SK-N-SH (cell line): ENCODE results near the gene PHTF1. TPM values are rescaled to one million over a fixed set of nuclear protein-coding genes. Genes with fewer than 3 reads are reported as not detected.

ENCODE experiments used
- CTCF ChIA-PET: fragments of 300-600, 350-600 bp; formaldehyde crosslinking; extraction: SDS; loops from one replicate; lab custom pipeline; 2021; lab: Yijun Ruan, JAX
- POLR2A ChIA-PET: fragments of 350-600 bp; sonication (Branson Sonifier 250); formaldehyde crosslinking; extraction: SDS; loops from one replicate; lab custom pipeline; 2020; ENCODE audit warnings: antibody characterized with exemption, inconsistent platforms; lab: Yijun Ruan, JAX
- DNase-seq: peaks from one replicate; pipeline ENCODE4 v3.0.0; 2012
- H2AFZ ChIP-seq: fragments of 200-600 bp; sonication (generic); 2 replicates; pipeline ENCODE4 v1.8.1; 2016; ENCODE audit warnings: antibody characterized with exemption, mild to moderate bottlenecking, low read depth
- H3F3A ChIP-seq: fragments of 200-600 bp; sonication (generic); replicated peaks from 2 replicates; pipeline ENCODE3; 2016; ENCODE audit warnings: antibody characterized with exemption, mild to moderate bottlenecking; ENCODE audit not compliant: insufficient read depth
- H3K27ac ChIP-seq, 2 experiments: fragments of 200-500 bp in 1 of 2; fragments of 200-600 bp in 1 of 2; sonication (Bioruptor generic) in 1 of 2; sonication (generic), shearing (Covaris generic) in 1 of 2; 2 replicates each; pipeline versions ENCODE4 v1.5.1 to v1.6.1; 2014 to 2016; ENCODE audit warnings: low read depth in 2 of 2, inconsistent platforms in 1 of 2, low read length in 1 of 2, mild to moderate bottlenecking in 1 of 2, mixed read lengths in 1 of 2
- H3K27me3 ChIP-seq: fragments of 200-600 bp; sonication (generic), shearing (Covaris generic); 2 replicates; pipeline ENCODE4 v1.6.1; 2016; ENCODE audit warnings: mixed run types; ENCODE audit not compliant: insufficient read depth
- H3K36me3 ChIP-seq, 2 experiments: fragments of 200-500 bp in 1 of 2; fragments of 200-600 bp in 1 of 2; sonication (Bioruptor generic) in 1 of 2; sonication (generic) in 1 of 2; replicated peaks in 1 of 2; 2 replicates each; pipeline versions ENCODE3 to v1.5.1; 2014 to 2016; ENCODE audit warnings: low read length in 1 of 2, mild to moderate bottlenecking in 1 of 2; ENCODE audit not compliant: insufficient read depth in 2 of 2, control insufficient read depth in 1 of 2
- H3K4me1 ChIP-seq, 2 experiments: fragments of 200-500 bp in 1 of 2; fragments of 200-600 bp in 1 of 2; sonication (Bioruptor generic) in 1 of 2; sonication (generic), shearing (Covaris generic) in 1 of 2; 2 replicates each; pipeline versions ENCODE4 v1.5.1 to v1.6.1; 2014 to 2016; ENCODE audit warnings: low read depth in 1 of 2, low read length in 1 of 2, mixed run types in 1 of 2; ENCODE audit not compliant: insufficient read depth in 2 of 2, control insufficient read depth in 1 of 2
- H3K4me2 ChIP-seq: fragments of 200-600 bp; sonication (generic), shearing (Covaris generic); 2 replicates; pipeline ENCODE4 v1.6.1; 2017; ENCODE audit warnings: mixed run types
- H3K4me3 ChIP-seq, 2 experiments: fragments of 200-500 bp in 1 of 2; fragments of 200-600 bp in 1 of 2; sonication (Bioruptor generic) in 1 of 2; sonication (generic), shearing (Covaris generic) in 1 of 2; 2 replicates each; pipeline versions ENCODE4 v1.5.1 to v1.8.1; 2014 to 2016; ENCODE audit warnings: low read depth in 2 of 2, inconsistent platforms in 1 of 2, low read length in 1 of 2, mild to moderate bottlenecking in 1 of 2, mixed read lengths in 1 of 2, moderate library complexity in 1 of 2
- H3K79me2 ChIP-seq: fragments of 200-600 bp; sonication (generic); 2 replicates; pipeline ENCODE4 v1.8.1; 2017; ENCODE audit warnings: mild to moderate bottlenecking; ENCODE audit not compliant: insufficient read depth
- H3K9ac ChIP-seq: fragments of 200-600 bp; sonication (generic); 2 replicates; pipeline ENCODE4 v1.6.1; 2017; ENCODE audit warnings: mixed run types
- H3K9me2 ChIP-seq: fragments of 200-600 bp; sonication (generic); 2 replicates; pipeline ENCODE4 v1.6.1; 2017; ENCODE audit warnings: mixed run types
- H3K9me3 ChIP-seq: fragments of 200-600 bp; sonication (generic); 2 replicates; pipeline ENCODE4 v1.6.1; 2017; ENCODE audit warnings: mixed run types, mild to moderate bottlenecking, moderate library complexity
- H4K20me1 ChIP-seq: fragments of 200-600 bp; sonication (generic); 2 replicates; pipeline ENCODE4 v1.6.1; 2017; ENCODE audit warnings: mild to moderate bottlenecking, mixed run types; ENCODE audit not compliant: insufficient read depth
- CHD2 ChIP-seq: fragments of 150-350 bp; IDR thresholded peaks from 2 replicates; pipeline ENCODE4 v1.6.1; 2018; ENCODE audit warnings: low read length; ENCODE audit not compliant: partially characterized antibody
- ELF1 ChIP-seq: IDR thresholded peaks from 2 replicates; pipeline ENCODE4 v1.4.0; 2012
- EZH2phosphoT487 ChIP-seq: fragments of 200-600 bp; sonication (generic); IDR thresholded peaks from 2 replicates; pipeline ENCODE4 v1.6.1; 2017; ENCODE audit warnings: low read depth, mixed run types, mild to moderate bottlenecking, antibody characterized with exemption, moderate library complexity, borderline replicate concordance
- FOSL2 ChIP-seq: IDR thresholded peaks from 2 replicates; pipeline ENCODE4 v1.4.0; 2012; ENCODE audit warnings: low read depth, mild to moderate bottlenecking, moderate library complexity, borderline replicate concordance
- FOXM1 ChIP-seq: IDR thresholded peaks from 2 replicates; pipeline ENCODE4 v1.4.0; 2012; ENCODE audit warnings: low read depth, mild to moderate bottlenecking
- GABPA ChIP-seq: IDR thresholded peaks from 2 replicates; pipeline ENCODE4 v1.4.0; 2012; ENCODE audit warnings: low read depth, mild to moderate bottlenecking
- GATA2 ChIP-seq: sonication (generic); formaldehyde crosslinking; IDR thresholded peaks from 2 replicates; pipeline ENCODE4 v1.5.0; 2020; ENCODE audit warnings: mild to moderate bottlenecking, missing genetic modification reagents
- IRF3 ChIP-seq: fragments of 150-350 bp; IDR thresholded peaks from 2 replicates; pipeline ENCODE4 v1.6.1; 2016; ENCODE audit warnings: mild to moderate bottlenecking, low read depth, low read length
- JUND ChIP-seq: IDR thresholded peaks from 2 replicates; pipeline ENCODE4 v1.4.0; 2012
- NFIC ChIP-seq: IDR thresholded peaks from 2 replicates; pipeline ENCODE4 v1.4.0; 2012; ENCODE audit warnings: borderline replicate concordance
- POLR2AphosphoS5 ChIP-seq: IDR thresholded peaks from 2 replicates; pipeline ENCODE4 v1.6.1; 2012; ENCODE audit warnings: low read depth, low read length
- RCOR1 ChIP-seq: fragments of 150-350 bp; IDR thresholded peaks from 2 replicates; pipeline ENCODE4 v1.6.1; 2017; ENCODE audit warnings: antibody characterized with exemption, low read length
- RFX5 ChIP-seq: IDR thresholded peaks from 2 replicates; pipeline ENCODE4 v1.6.1; 2012; ENCODE audit warnings: mild to moderate bottlenecking, improper control_type of control experiment, low read length
- SMC3 ChIP-seq: IDR thresholded peaks from 2 replicates; pipeline ENCODE4 v1.6.1; 2012; ENCODE audit warnings: low read depth, low read length, improper control_type of control experiment
- TAF1 ChIP-seq: IDR thresholded peaks from 2 replicates; pipeline ENCODE4 v1.6.1; 2012; ENCODE audit warnings: low read depth, mild to moderate bottlenecking, low read length, moderate library complexity, borderline replicate concordance
- TCF12 ChIP-seq: IDR thresholded peaks from 2 replicates; pipeline ENCODE4 v1.4.0; 2012
- USF1 ChIP-seq: IDR thresholded peaks from 2 replicates; pipeline ENCODE4 v1.4.0; 2012; ENCODE audit warnings: low read depth, borderline replicate concordance
- YY1 ChIP-seq: IDR thresholded peaks from 2 replicates; pipeline ENCODE4 v1.4.0; 2012; ENCODE audit warnings: low read depth, mild to moderate bottlenecking
- ZBTB33 ChIP-seq: IDR thresholded peaks from 2 replicates; pipeline ENCODE4 v1.4.0; 2012; ENCODE audit warnings: low read depth, borderline replicate concordance
- WGBS: methylation state at CpG from one replicate; pipeline ENCODE4 v1.1.6; 2017; ENCODE audit warnings: low lambda C conversion rate; 5-methylcytosine and 5-hydroxymethylcytosine counted together
- polyA plus RNA-seq, 3 experiments: library from polyadenylated mRNA; depleted of rRNA; stranded (reverse); fragments of >200 nt; gene quantifications; 2 replicates each; pipeline ENCODE4 v1.2.3, GENCODE V29; 2012

Gene PHTF1
- polyA plus RNA-seq, 1 of the 3 experiments (the other 2 are of a cell fraction): 10.8 TPM

- Histone ChIP-seq H3K9me3 (no peaks in the 10 kb centered on the region), H3F3A (peaks cover 19% of the 10 kb centered on the region), H3K79me2 (peaks cover 90% of the 10 kb centered on the region), H3K4me2 (no peak overlapping the region), H3K9ac (no peak overlapping the region), H2AFZ (no peak overlapping the region)
- WGBS: 95% methylated on average over 9 of the region's 9 CpGs
- TF ChIP-seq ELF1 (no peak), SMC3 (no peak), GATA2 (CRISPR knock-in tag) (no peak), CHD2 (no peak), ZBTB33 (no peak), POLR2AphosphoS5 (no peak), FOXM1 (no peak), RFX5 (no peak), USF1 (no peak), EZH2phosphoT487 (no peak), YY1 (no peak), RCOR1 (no peak), GABPA (no peak)
- TF ChIP-seq, all 33 proteins: peak for 0
- ChIA-PET CTCF (no interaction called here), POLR2A (no interaction called here)
- Histone ChIP-seq H4K20me1 (no peaks in the 10 kb centered on the region; the same call in 1 of the 2 replicates), H3K27ac (no peak overlapping the region), H3K27me3 (no peaks in the 10 kb centered on the region), H3K9me2 (no peaks in the 10 kb centered on the region), H3K36me3 (peaks cover 40 to 42% of the 10 kb centered on the region in 2 experiments), H3K4me3 (no peak overlapping the region), H3K4me1 (0 out of 4 replicates have a peak, but pooled peaks cover 0 to 7% of the 10 kb centered on the region in 2 experiments)
- DNase-seq: no peak
Observed at GRCh38 chr1:113793878-113794834, 34.9 kb upstream of the PHTF1 start.

- Histone ChIP-seq H3F3A (peaks cover 19% of the 10 kb centered on the region), H3K4me2 (no peak overlapping the region; the same call in 1 of the 2 replicates), H3K9me2 (no peaks in the 10 kb centered on the region), H3K4me3 (no peak overlapping the region), H3K9ac (no peak overlapping the region), H3K27ac (peak overlapping the region in 1 of 2 experiments; percentile 34; a peak in 1 of 4 replicates), H3K4me1 (0 out of 4 replicates have a peak, but pooled peaks cover 0 to 7% of the 10 kb centered on the region in 2 experiments), H3K36me3 (peaks cover 43% of the 10 kb centered on the region in 2 experiments), H3K79me2 (peaks cover 90% of the 10 kb centered on the region), H3K9me3 (no peaks in the 10 kb centered on the region), H4K20me1 (no peaks in the 10 kb centered on the region), H3K27me3 (no peaks in the 10 kb centered on the region), H2AFZ (no peak overlapping the region)
- WGBS: 92% methylated on average over 1 of the region's 1 CpG
- ChIA-PET CTCF (interaction anchor here (1.2 kb wide), 1 partner anchor 9 kb away, joined by 3 read pairs; no protein-coding TSS in a partner anchor), POLR2A (no interaction called here)
- TF ChIP-seq JUND (peak; percentile 55), FOSL2 (peak; percentile 62; the same call in 1 of the 2 replicates), IRF3 (no peak), TCF12 (peak; percentile 8; the same call in 1 of the 2 replicates), NFIC (peak; percentile 53; the same call in 1 of the 2 replicates), TAF1 (no peak)
- no peak for DNase-seq
Observed at GRCh38 chr1:113792986-113793385, 33.7 kb upstream of the PHTF1 start.
